Measurements from ENCODE around the gene PLA2G4D. TPM values are rescaled to one million over a fixed set of nuclear protein-coding genes. Genes with fewer than 3 reads are reported as not detected.

Gene PLA2G4D
- total and polyA plus RNA-seq, 12 donors: not detected

- Histone ChIP-seq H3K4me1 (peaks cover 0 to 21% (median 8%) of the 10 kb centered on the region in 9 donors), H3K27ac (peak overlapping the region in 1 of 10 donors; percentile 62), H3K4me3 (no peak overlapping the region), H3K36me3 (no peaks in the 10 kb centered on the region), H3K27me3 (peaks cover 0 to 19% (median 0%) of the 10 kb centered on the region in 7 donors), H3K9me3 (no peaks in the 10 kb centered on the region)
- ATAC-seq (peak in 2 of 8 donors; percentile 4 to 23), DNase-seq (no peak)
- no peak for TF ChIP-seq CTCF (IDR thresholded peaks at IDR 0.05)
- intact Hi-C loops (cut with DNase I): loop anchor here (1.0 to 10.0 kb wide), 7 partner anchors 56 to 153 kb away; no protein-coding TSS in a partner anchor
- 72 to 78% methylated on average over 6 of the region's 6 CpGs for WGBS, 2 donors
Observed at GRCh38 chr15:42057799-42058646, 36.3 kb downstream of the PLA2G4D start.

GRCh38 chr15:42056934-42057798, 37.2 kb downstream of the PLA2G4D start:
- H3K27ac ChIP-seq: peak overlapping the region in 1 of 10 donors; percentile 62
- intact Hi-C loops (cut with DNase I): loop anchor here in 8 of 10 donors (1.0 to 10.0 kb wide), 6 partner anchors 55 to 152 kb away; no protein-coding TSS in a partner anchor

GRCh38 chr15:42053914-42054313, 40.4 kb downstream of the PLA2G4D start:
- Histone ChIP-seq H3K4me3 (no peak overlapping the region), H3K27ac (no peak overlapping the region), H3K27me3 (peaks cover 0 to 19% (median 0%) of the 10 kb centered on the region in 7 donors), H3K4me1 (peaks cover 0 to 33% (median 14%) of the 10 kb centered on the region in 9 donors), H3K36me3 (no peaks in the 10 kb centered on the region), H3K9me3 (no peaks in the 10 kb centered on the region)
- TF ChIP-seq CTCF (IDR thresholded peaks at IDR 0.05): no peak
- DNase-seq (no peak), ATAC-seq (peak in 5 of 8 donors; percentile 30 to 66 (median 44))
- intact Hi-C loops (cut with DNase I): loop anchor here in 3 of 10 donors (5.0 to 10.0 kb wide), 3 partner anchors 37 to 149 kb away; no protein-coding TSS in a partner anchor
- 71 to 80% methylated on average over 2 of the region's 2 CpGs for WGBS, 2 donors

More at GRCh38 chr15:42056934-42057798, 37.2 kb downstream of the PLA2G4D start:
- peak; percentile 77 to 82 for DNase-seq
- H3K4me3 ChIP-seq: peak overlapping the region in 7 of 10 donors; percentile 13 to 38 (median 34)
- ATAC-seq: peak; percentile 88 to 96 (median 94)
- no peaks in the 10 kb centered on the region for H3K36me3 ChIP-seq
- peaks cover 0 to 19% (median 0%) of the 10 kb centered on the region in 7 donors for H3K27me3 ChIP-seq
- WGBS, 2 donors: 10% methylated on average over 37 of the region's 37 CpGs
- no peaks in the 10 kb centered on the region for H3K9me3 ChIP-seq
- peaks cover 0 to 21% (median 8%) of the 10 kb centered on the region in 9 donors for H3K4me1 ChIP-seq
- TF ChIP-seq CTCF (IDR thresholded peaks at IDR 0.05): peak; percentile 57 to 87 (median 75)

GRCh38 chr15:42053010-42053409, 41.4 kb downstream of the PLA2G4D start:
- 54 to 66% methylated on average over 4 of the region's 4 CpGs for WGBS, 2 donors
- Histone ChIP-seq H3K27me3 (peaks cover 0 to 17% (median 0%) of the 10 kb centered on the region in 7 donors), H3K36me3 (no peaks in the 10 kb centered on the region), H3K4me1 (peaks cover 0 to 33% (median 14%) of the 10 kb centered on the region in 9 donors), H3K9me3 (no peaks in the 10 kb centered on the region), H3K27ac (no peak overlapping the region), H3K4me3 (no peak overlapping the region)
- no peak for ATAC-seq
- TF ChIP-seq CTCF (IDR thresholded peaks at IDR 0.05): no peak
- no peak for DNase-seq
- intact Hi-C loops (cut with DNase I): loop anchor here in 3 of 10 donors (5.0 to 10.0 kb wide), 3 partner anchors 36 to 148 kb away; no protein-coding TSS in a partner anchor

Data from heart right ventricle (tissue), 16 donors.